Neural crest cell (in vitro differentiated cells): ENCODE measurements around the gene COL5A1. TPM values are rescaled to one million over a fixed set of nuclear protein-coding genes. Genes with fewer than 3 reads are reported as not detected.

Experiments used
- DNase-seq: peaks from one replicate; pipeline ENCODE4 v3.0.0; 2021; ENCODE audit warnings: low read depth, mixed read lengths, low spot score
- H3K27ac Mint-ChIP-seq: one replicate; pipeline ENCODE4 v1.8.0; 2021; ENCODE audit warnings: mild to moderate bottlenecking, mixed read lengths; ENCODE audit not compliant: unreplicated experiment
- H3K27me3 Mint-ChIP-seq: 2 replicates; pipeline ENCODE4 v1.8.0; 2021; ENCODE audit warnings: low read depth, mild to moderate bottlenecking, mixed read lengths
- H3K36me3 Mint-ChIP-seq: 2 replicates; pipeline ENCODE4 v1.8.0; 2021; ENCODE audit warnings: low read depth, mild to moderate bottlenecking, mixed read lengths
- H3K4me1 Mint-ChIP-seq: 2 replicates; pipeline ENCODE4 v1.8.0; 2021; ENCODE audit warnings: mixed read lengths
- H3K4me3 Mint-ChIP-seq: one replicate; pipeline ENCODE4 v1.8.0; 2021; ENCODE audit warnings: mild to moderate bottlenecking, mixed read lengths
- H3K9me3 Mint-ChIP-seq: 2 replicates; pipeline ENCODE4 v1.8.0; 2021; ENCODE audit warnings: mixed read lengths
- total RNA-seq: library from RNA; stranded (reverse); gene quantifications from 2 replicates; pipeline ENCODE4 v1.2.1, GENCODE V29; 2021
- TF ChIP-seq, protein P1 (sequence below): fragments of 200-600 bp; sonication (generic); conservative IDR thresholded peaks from 2 replicates; pipeline ENCODE4 v1.5.0; 2021; ENCODE audit warnings: antibody characterized with exemption, mild to moderate bottlenecking

Gene COL5A1
- total RNA-seq, 1 donor from 2014 or later, result 19.4 TPM

DNA sequence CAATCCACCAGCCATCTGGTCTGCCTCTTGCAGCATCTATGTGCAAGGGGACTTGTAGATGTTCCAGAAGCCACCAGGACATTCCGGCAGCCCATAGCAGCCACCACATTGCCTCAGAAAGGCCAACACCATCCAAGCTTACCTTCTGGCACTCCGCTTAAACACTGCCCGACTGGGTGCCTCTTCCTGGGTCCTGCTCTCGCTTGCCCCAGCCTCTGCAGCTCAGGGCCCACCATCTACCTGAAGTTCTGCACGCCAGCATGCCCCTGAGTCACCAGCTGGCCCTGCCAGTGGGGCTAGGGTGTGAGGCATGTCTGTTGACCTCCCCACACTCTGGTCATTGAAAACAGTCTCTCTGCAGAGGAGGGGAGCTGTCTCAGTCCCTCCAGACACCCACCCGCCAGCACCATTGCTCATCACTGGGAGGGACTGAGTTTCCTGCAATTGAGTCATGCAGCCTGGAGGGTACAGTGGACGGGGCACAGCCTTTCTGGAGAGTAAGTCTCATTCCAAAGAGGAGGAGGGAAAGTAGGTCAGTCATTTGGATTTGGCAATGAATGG lies 16.9 kb upstream of the COL5A1 start:
- H3K4me3 Mint-ChIP-seq, result no peak overlapping the region
- TF ChIP-seq, protein P1, sequence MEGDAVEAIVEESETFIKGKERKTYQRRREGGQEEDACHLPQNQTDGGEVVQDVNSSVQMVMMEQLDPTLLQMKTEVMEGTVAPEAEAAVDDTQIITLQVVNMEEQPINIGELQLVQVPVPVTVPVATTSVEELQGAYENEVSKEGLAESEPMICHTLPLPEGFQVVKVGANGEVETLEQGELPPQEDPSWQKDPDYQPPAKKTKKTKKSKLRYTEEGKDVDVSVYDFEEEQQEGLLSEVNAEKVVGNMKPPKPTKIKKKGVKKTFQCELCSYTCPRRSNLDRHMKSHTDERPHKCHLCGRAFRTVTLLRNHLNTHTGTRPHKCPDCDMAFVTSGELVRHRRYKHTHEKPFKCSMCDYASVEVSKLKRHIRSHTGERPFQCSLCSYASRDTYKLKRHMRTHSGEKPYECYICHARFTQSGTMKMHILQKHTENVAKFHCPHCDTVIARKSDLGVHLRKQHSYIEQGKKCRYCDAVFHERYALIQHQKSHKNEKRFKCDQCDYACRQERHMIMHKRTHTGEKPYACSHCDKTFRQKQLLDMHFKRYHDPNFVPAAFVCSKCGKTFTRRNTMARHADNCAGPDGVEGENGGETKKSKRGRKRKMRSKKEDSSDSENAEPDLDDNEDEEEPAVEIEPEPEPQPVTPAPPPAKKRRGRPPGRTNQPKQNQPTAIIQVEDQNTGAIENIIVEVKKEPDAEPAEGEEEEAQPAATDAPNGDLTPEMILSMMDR, result no peak
- H3K4me1 Mint-ChIP-seq, result peaks cover 32% of the 10 kb centered on the region
- H3K27me3 Mint-ChIP-seq, result no peaks in the 10 kb centered on the region
- H3K9me3 Mint-ChIP-seq, result no peaks in the 10 kb centered on the region
- H3K36me3 Mint-ChIP-seq, result no peaks in the 10 kb centered on the region
- H3K27ac Mint-ChIP-seq, result no peak overlapping the region
- DNase-seq, result no peak

DNA sequence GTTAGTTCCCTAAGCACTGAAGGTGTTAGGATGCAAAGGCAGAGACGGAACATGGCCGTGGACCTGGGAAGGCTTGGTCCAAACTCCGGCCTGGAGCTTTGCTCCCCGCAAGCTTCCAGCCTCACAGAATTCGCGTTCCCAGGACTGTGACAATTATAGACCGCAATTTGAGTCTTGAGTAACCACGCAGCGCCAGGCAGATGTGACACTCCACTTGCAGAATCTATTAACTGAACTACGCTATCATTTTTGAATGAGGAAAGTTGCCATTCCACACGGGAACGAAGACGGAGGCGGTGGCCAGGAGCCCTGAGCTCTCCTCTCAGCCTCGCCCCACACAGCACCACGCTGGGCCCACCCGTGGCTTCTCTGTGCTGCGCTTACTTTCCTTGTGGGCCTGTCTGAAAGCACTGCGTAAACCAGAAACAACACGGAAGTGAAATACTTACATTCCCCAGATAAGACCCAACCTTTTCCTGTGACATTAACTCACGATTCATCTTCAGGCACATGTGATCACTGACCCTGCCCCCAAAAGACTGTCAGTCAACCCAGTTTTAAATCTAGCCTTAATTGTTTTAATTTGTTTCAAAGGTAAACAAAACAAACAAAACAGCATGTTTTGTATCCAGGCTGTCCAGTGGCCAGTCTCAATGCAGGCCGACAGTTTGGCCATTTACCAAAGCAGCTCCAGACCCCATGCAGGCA lies 16.1 kb upstream of the COL5A1 start:
- Mint-ChIP-seq H3K27me3 (no peaks in the 10 kb centered on the region), H3K9me3 (no peaks in the 10 kb centered on the region), H3K36me3 (no peaks in the 10 kb centered on the region), H3K4me3 (no peak overlapping the region), H3K27ac (peak overlapping the region; percentile 53), H3K4me1 (peaks cover 32% of the 10 kb centered on the region)
- TF ChIP-seq, protein P1, result no peak
- no peak for DNase-seq

DNA sequence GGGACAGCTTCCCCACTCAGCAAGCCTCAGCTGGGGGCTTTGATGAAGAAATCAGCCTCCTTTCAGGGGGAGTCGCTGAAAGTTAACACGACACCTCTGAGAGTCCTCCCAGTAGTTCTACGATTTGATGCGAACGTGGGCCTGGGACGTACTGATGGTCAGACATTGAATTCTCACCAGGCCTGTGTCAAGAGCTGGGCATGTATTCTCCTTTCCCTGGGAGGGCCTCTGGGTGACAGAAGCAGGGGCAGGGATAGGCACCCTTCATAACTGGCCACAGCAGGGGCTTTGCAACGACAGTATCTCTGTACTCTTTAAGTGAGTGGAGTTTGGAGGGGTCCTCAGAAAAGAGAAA lies 15.6 kb upstream of the COL5A1 start:
- no peak for DNase-seq
- Mint-ChIP-seq H3K4me1 (peaks cover 32% of the 10 kb centered on the region), H3K4me3 (no peak overlapping the region), H3K9me3 (no peaks in the 10 kb centered on the region), H3K27ac (no peak overlapping the region), H3K27me3 (no peaks in the 10 kb centered on the region), H3K36me3 (no peaks in the 10 kb centered on the region)
- TF ChIP-seq, protein P1, result no peak

- H3K4me1 Mint-ChIP-seq, result peaks cover 32% of the 10 kb centered on the region
- no peak overlapping the region for H3K27ac Mint-ChIP-seq
- H3K9me3 Mint-ChIP-seq, result no peaks in the 10 kb centered on the region
- DNase-seq, result no peak
- no peaks in the 10 kb centered on the region for H3K27me3 Mint-ChIP-seq
- TF ChIP-seq, protein P1, result no peak
- H3K4me3 Mint-ChIP-seq, result no peak overlapping the region
- H3K36me3 Mint-ChIP-seq, result no peaks in the 10 kb centered on the region
These were observed 14.8 kb upstream of the COL5A1 start for GRCh38 chr9:134626571-134627416.

GRCh38 chr9:134627417-134628353 lies 13.9 kb upstream of the COL5A1 start:
- no peak for DNase-seq
- Mint-ChIP-seq H3K9me3 (no peaks in the 10 kb centered on the region), H3K27ac (no peak overlapping the region), H3K4me3 (no peak overlapping the region), H3K4me1 (peaks cover 32% of the 10 kb centered on the region), H3K36me3 (no peaks in the 10 kb centered on the region), H3K27me3 (no peaks in the 10 kb centered on the region)
- TF ChIP-seq, protein P1, result no peak
